ENCODE measurements around the gene AGR3. TPM values are rescaled to one million over a fixed set of nuclear protein-coding genes. Genes with fewer than 3 reads are reported as not detected.

AGR3 gene
- total RNA-seq, 1 experiment from 2014 or later, result not detected

DNA sequence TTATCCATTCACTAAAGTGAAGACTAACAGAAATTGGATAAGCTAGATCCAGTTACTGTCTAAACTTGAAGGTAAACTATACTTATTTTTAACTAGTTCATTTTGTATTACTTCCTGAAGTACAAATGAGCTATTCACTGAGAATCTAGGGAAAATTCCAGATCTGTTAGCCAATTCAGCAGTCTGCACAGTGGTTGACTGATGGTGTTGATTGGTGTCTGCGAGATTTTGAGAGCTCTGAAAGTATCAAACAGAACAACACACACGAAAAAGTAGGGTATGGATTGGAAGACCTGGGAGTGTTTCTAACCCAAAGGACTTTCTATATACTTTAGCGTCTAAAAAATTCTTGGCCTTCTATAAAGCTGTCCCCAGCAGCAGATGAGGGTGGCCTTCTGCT lies 43.4 kb downstream of the AGR3 start:
- no TSS peak for BruUV-seq (replicated peaks)
- Histone ChIP-seq H3K9ac (ENCODE audit: low read length) (no peak overlapping the region), H3K27me3 (ENCODE audit: insufficient read depth, low read length) (no peaks in the 10 kb centered on the region), H3K4me1 (ENCODE audit: control insufficient read depth in 1 of 2, insufficient read depth in 2 of 2, low read length in 2 of 2) (no peaks in the 10 kb centered on the region), H3K9me2 (ENCODE audit: insufficient read depth) (no peaks in the 10 kb centered on the region), H3K27ac (ENCODE audit: low read depth, low read length) (no peak overlapping the region), H3K4me3 (replicated peaks in 1 of 2; ENCODE audit: low read depth in 1 of 2, low read length in 2 of 2) (no peak overlapping the region), H4K20me1 (ENCODE audit: insufficient read depth) (no peaks in the 10 kb centered on the region), H3K79me2 (ENCODE audit: insufficient read depth, low read length) (no peaks in the 10 kb centered on the region), H3K4me2 (ENCODE audit: low read length) (no peak overlapping the region), H3K36me3 (ENCODE audit: control insufficient read depth in 1 of 2, insufficient read depth in 2 of 2, low read length in 2 of 2) (no peaks in the 10 kb centered on the region), H3K9me3 (ENCODE audit: control insufficient read depth in 1 of 2, insufficient read depth in 1 of 2, low read depth in 1 of 2, low read length in 2 of 2) (no peaks in the 10 kb centered on the region), H2AFZ (ENCODE audit: low read depth, low read length, poor library complexity, severe bottlenecking) (no peak overlapping the region)
- POLR2A ChIA-PET, result interaction anchor here (0.6 kb wide), 1 partner anchor 460 kb away, joined by 8 read pairs; the partner anchor contains the start of gene AHR
- ATAC-seq, result no peak
- CTCF ChIA-PET, result no interaction called here
- TF ChIP-seq CEBPB (IDR thresholded peaks at IDR 0.05; ENCODE audit: low read depth), result no peak
- TF ChIP-seq SIN3A (IDR thresholded peaks at IDR 0.05; ENCODE audit: low read depth), result no peak
- intact Hi-C loops (cut with micrococcal nuclease), result no loop called here
- RAD21 ChIA-PET (ENCODE audit: low non-redundant PET in 1 of 2, low total read pairs in 2 of 2, uncharacterized antibody in 2 of 2, unreplicated experiment in 2 of 2), result no interaction called here
- DNase-seq (ENCODE audit: low read depth, low spot score), result no peak

- CTCF ChIA-PET, result no interaction called here
- no peak overlapping the region for H3K4me3 ChIP-seq (replicated peaks in 1 of 2; ENCODE audit: low read depth in 1 of 2, low read length in 2 of 2)
- TF ChIP-seq CTCF (IDR thresholded peaks at IDR 0.05 in 2 of 3, conservative IDR thresholded peaks at IDR 0.05 in 1 of 3; ENCODE audit: borderline replicate concordance in 1 of 3, insufficient read depth in 1 of 3, low read depth in 2 of 3, low read length in 2 of 3) (no peak), ZFX (IDR thresholded peaks at IDR 0.05) (no peak), ZBTB33 (IDR thresholded peaks at IDR 0.05; ENCODE audit: extremely low read depth, insufficient replicate concordance, low read length) (no peak), TCF7L2 (IDR thresholded peaks at IDR 0.05; ENCODE audit: borderline replicate concordance, extremely low read depth, insufficient read depth, insufficient read length) (no peak), CEBPB (IDR thresholded peaks at IDR 0.05; ENCODE audit: low read depth) (no peak), RAD21 (IDR thresholded peaks at IDR 0.05; ENCODE audit: low read depth) (no peak), YY1 (IDR thresholded peaks at IDR 0.05; ENCODE audit: extremely low read depth, insufficient replicate concordance, low read depth, low read length) (no peak), SP1 (IDR thresholded peaks at IDR 0.05; ENCODE audit: low read depth) (no peak), POLR2A (IDR thresholded peaks at IDR 0.05; ENCODE audit: borderline replicate concordance, extremely low read depth, insufficient read depth, insufficient read length) (no peak), ELF1 (IDR thresholded peaks at IDR 0.05; ENCODE audit: borderline replicate concordance, low read depth) (no peak)
- TF ChIP-seq, protein P1, sequence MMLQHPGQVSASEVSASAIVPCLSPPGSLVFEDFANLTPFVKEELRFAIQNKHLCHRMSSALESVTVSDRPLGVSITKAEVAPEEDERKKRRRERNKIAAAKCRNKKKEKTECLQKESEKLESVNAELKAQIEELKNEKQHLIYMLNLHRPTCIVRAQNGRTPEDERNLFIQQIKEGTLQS (IDR thresholded peaks at IDR 0.05), result no peak
- TF ChIP-seq, protein P2, sequence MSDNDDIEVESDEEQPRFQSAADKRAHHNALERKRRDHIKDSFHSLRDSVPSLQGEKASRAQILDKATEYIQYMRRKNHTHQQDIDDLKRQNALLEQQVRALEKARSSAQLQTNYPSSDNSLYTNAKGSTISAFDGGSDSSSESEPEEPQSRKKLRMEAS (IDR thresholded peaks at IDR 0.05), result no peak
- no peaks in the 10 kb centered on the region for H3K4me1 ChIP-seq (ENCODE audit: control insufficient read depth in 1 of 2, insufficient read depth in 2 of 2, low read length in 2 of 2)
- ATAC-seq, result no peak
- H3K36me3 ChIP-seq (ENCODE audit: control insufficient read depth in 1 of 2, insufficient read depth in 2 of 2, low read length in 2 of 2), result no peaks in the 10 kb centered on the region
- BruUV-seq (replicated peaks), result no TSS peak
- no peak overlapping the region for H3K27ac ChIP-seq (ENCODE audit: low read depth, low read length)
- H3K9ac ChIP-seq (ENCODE audit: low read length), result no peak overlapping the region
- no peak for DNase-seq (ENCODE audit: low read depth, low spot score)
- intact Hi-C loops (cut with micrococcal nuclease), result no loop called here
- H2AFZ ChIP-seq (ENCODE audit: low read depth, low read length, poor library complexity, severe bottlenecking), result no peak overlapping the region
- H3K79me2 ChIP-seq (ENCODE audit: insufficient read depth, low read length), result no peaks in the 10 kb centered on the region
- RAD21 ChIA-PET (ENCODE audit: low non-redundant PET in 1 of 2, low total read pairs in 2 of 2, uncharacterized antibody in 2 of 2, unreplicated experiment in 2 of 2), result no interaction called here
- no peaks in the 10 kb centered on the region for H3K9me3 ChIP-seq (ENCODE audit: control insufficient read depth in 1 of 2, insufficient read depth in 1 of 2, low read depth in 1 of 2, low read length in 2 of 2)
- no peaks in the 10 kb centered on the region for H4K20me1 ChIP-seq (ENCODE audit: insufficient read depth)
- POLR2A ChIA-PET, result no interaction called here
- no peak overlapping the region for H3K4me2 ChIP-seq (ENCODE audit: low read length)
- H3K27me3 ChIP-seq (ENCODE audit: insufficient read depth, low read length), result no peaks in the 10 kb centered on the region
- H3K9me2 ChIP-seq (ENCODE audit: insufficient read depth), result no peaks in the 10 kb centered on the region
Measured at GRCh38 chr7:16836481-16836880, 45.3 kb downstream of the AGR3 start.

All from HCT116 (cell line).